Measurements from ENCODE around the gene S100A4.

S100A4 gene

GRCh38 chr1:153513666-153514065 lies 31.9 kb downstream of the S100A4 start:
- no peak overlapping the region for H3K4me3 ChIP-seq (replicated peaks in 1 of 2; ENCODE audit: low read depth in 2 of 2, low read length in 2 of 2)
- no peak for DNase-seq (ENCODE audit: low read depth in 2 of 2)
- no peak for TF ChIP-seq CTCF (IDR thresholded peaks at IDR 0.05; ENCODE audit: low read depth, low read length)

- no peak overlapping the region for H3K4me3 ChIP-seq (replicated peaks in 1 of 2; ENCODE audit: low read depth in 2 of 2, low read length in 2 of 2)
- no peak for DNase-seq (ENCODE audit: low read depth in 2 of 2)
- no peak for TF ChIP-seq CTCF (IDR thresholded peaks at IDR 0.05; ENCODE audit: low read depth, low read length)
Measured at GRCh38 chr1:153513023-153513422, 32.6 kb downstream of the S100A4 start.

GRCh38 chr1:153510984-153511410 lies 34.6 kb downstream of the S100A4 start:
- no peak overlapping the region for H3K4me3 ChIP-seq (replicated peaks in 1 of 2; ENCODE audit: low read depth in 2 of 2, low read length in 2 of 2)
- TF ChIP-seq CTCF (IDR thresholded peaks at IDR 0.05; ENCODE audit: low read depth, low read length): peak; percentile 97
- peak; percentile 84 to 85 for DNase-seq (ENCODE audit: low read depth in 2 of 2)

- no peak overlapping the region for H3K4me3 ChIP-seq (replicated peaks in 1 of 2; ENCODE audit: low read depth in 2 of 2, low read length in 2 of 2)
- peak in 1 of 2 donors; percentile 59 for DNase-seq (ENCODE audit: low read depth in 2 of 2)
- peak; percentile 82 for TF ChIP-seq CTCF (IDR thresholded peaks at IDR 0.05; ENCODE audit: low read depth, low read length)
Measured at GRCh38 chr1:153509729-153510354, 35.8 kb downstream of the S100A4 start.

- H3K4me3 ChIP-seq (replicated peaks in 1 of 2; ENCODE audit: low read depth in 2 of 2, low read length in 2 of 2): no peak overlapping the region
- DNase-seq (ENCODE audit: low read depth in 2 of 2): no peak
- TF ChIP-seq CTCF (IDR thresholded peaks at IDR 0.05; ENCODE audit: low read depth, low read length): no peak
Measured at GRCh38 chr1:153509036-153509435, 36.6 kb downstream of the S100A4 start.

- DNase-seq (ENCODE audit: low read depth in 2 of 2): no peak
- no peak for TF ChIP-seq CTCF (IDR thresholded peaks at IDR 0.05; ENCODE audit: low read depth, low read length)
- H3K4me3 ChIP-seq (replicated peaks in 1 of 2; ENCODE audit: low read depth in 2 of 2, low read length in 2 of 2): no peak overlapping the region
Measured at GRCh38 chr1:153507926-153508583, 37.6 kb downstream of the S100A4 start.
